SK-N-SH (cell line): Measurements from ENCODE around the gene ZNF396. TPM values are rescaled to one million over a fixed set of nuclear protein-coding genes. Genes with fewer than 3 reads are reported as not detected.

Experiments used
- CTCF ChIA-PET: fragments of 300-600, 350-600 bp; formaldehyde crosslinking; extraction: SDS; loops from one replicate; lab custom pipeline; 2021; lab: Yijun Ruan, JAX
- POLR2A ChIA-PET: fragments of 350-600 bp; sonication (Branson Sonifier 250); formaldehyde crosslinking; extraction: SDS; loops from one replicate; lab custom pipeline; 2020; ENCODE audit warnings: antibody characterized with exemption, inconsistent platforms; lab: Yijun Ruan, JAX
- DNase-seq: peaks from one replicate; pipeline ENCODE4 v3.0.0; 2012
- H2AFZ ChIP-seq: fragments of 200-600 bp; sonication (generic); 2 replicates; pipeline ENCODE4 v1.8.1; 2016; ENCODE audit warnings: antibody characterized with exemption, mild to moderate bottlenecking, low read depth
- H3F3A ChIP-seq: fragments of 200-600 bp; sonication (generic); replicated peaks from 2 replicates; pipeline ENCODE3; 2016; ENCODE audit warnings: antibody characterized with exemption, mild to moderate bottlenecking; ENCODE audit not compliant: insufficient read depth
- H3K27ac ChIP-seq, 2 experiments: fragments of 200-500 bp in 1 of 2; fragments of 200-600 bp in 1 of 2; sonication (Bioruptor generic) in 1 of 2; sonication (generic), shearing (Covaris generic) in 1 of 2; 2 replicates each; pipeline versions ENCODE4 v1.5.1 to v1.6.1; 2014 to 2016; ENCODE audit warnings: low read depth in 2 of 2, inconsistent platforms in 1 of 2, low read length in 1 of 2, mild to moderate bottlenecking in 1 of 2, mixed read lengths in 1 of 2
- H3K27me3 ChIP-seq: fragments of 200-600 bp; sonication (generic), shearing (Covaris generic); 2 replicates; pipeline ENCODE4 v1.6.1; 2016; ENCODE audit warnings: mixed run types; ENCODE audit not compliant: insufficient read depth
- H3K36me3 ChIP-seq, 2 experiments: fragments of 200-500 bp in 1 of 2; fragments of 200-600 bp in 1 of 2; sonication (Bioruptor generic) in 1 of 2; sonication (generic) in 1 of 2; replicated peaks in 1 of 2; 2 replicates each; pipeline versions ENCODE3 to v1.5.1; 2014 to 2016; ENCODE audit warnings: low read length in 1 of 2, mild to moderate bottlenecking in 1 of 2; ENCODE audit not compliant: insufficient read depth in 2 of 2, control insufficient read depth in 1 of 2
- H3K4me1 ChIP-seq, 2 experiments: fragments of 200-500 bp in 1 of 2; fragments of 200-600 bp in 1 of 2; sonication (Bioruptor generic) in 1 of 2; sonication (generic), shearing (Covaris generic) in 1 of 2; 2 replicates each; pipeline versions ENCODE4 v1.5.1 to v1.6.1; 2014 to 2016; ENCODE audit warnings: low read depth in 1 of 2, low read length in 1 of 2, mixed run types in 1 of 2; ENCODE audit not compliant: insufficient read depth in 2 of 2, control insufficient read depth in 1 of 2
- H3K4me2 ChIP-seq: fragments of 200-600 bp; sonication (generic), shearing (Covaris generic); 2 replicates; pipeline ENCODE4 v1.6.1; 2017; ENCODE audit warnings: mixed run types
- H3K4me3 ChIP-seq, 2 experiments: fragments of 200-500 bp in 1 of 2; fragments of 200-600 bp in 1 of 2; sonication (Bioruptor generic) in 1 of 2; sonication (generic), shearing (Covaris generic) in 1 of 2; 2 replicates each; pipeline versions ENCODE4 v1.5.1 to v1.8.1; 2014 to 2016; ENCODE audit warnings: low read depth in 2 of 2, inconsistent platforms in 1 of 2, low read length in 1 of 2, mild to moderate bottlenecking in 1 of 2, mixed read lengths in 1 of 2, moderate library complexity in 1 of 2
- H3K79me2 ChIP-seq: fragments of 200-600 bp; sonication (generic); 2 replicates; pipeline ENCODE4 v1.8.1; 2017; ENCODE audit warnings: mild to moderate bottlenecking; ENCODE audit not compliant: insufficient read depth
- H3K9ac ChIP-seq: fragments of 200-600 bp; sonication (generic); 2 replicates; pipeline ENCODE4 v1.6.1; 2017; ENCODE audit warnings: mixed run types
- H3K9me2 ChIP-seq: fragments of 200-600 bp; sonication (generic); 2 replicates; pipeline ENCODE4 v1.6.1; 2017; ENCODE audit warnings: mixed run types
- H3K9me3 ChIP-seq: fragments of 200-600 bp; sonication (generic); 2 replicates; pipeline ENCODE4 v1.6.1; 2017; ENCODE audit warnings: mixed run types, mild to moderate bottlenecking, moderate library complexity
- H4K20me1 ChIP-seq: fragments of 200-600 bp; sonication (generic); 2 replicates; pipeline ENCODE4 v1.6.1; 2017; ENCODE audit warnings: mild to moderate bottlenecking, mixed run types; ENCODE audit not compliant: insufficient read depth
- EP300 ChIP-seq, 2 experiments: IDR thresholded peaks; 2 replicates each; pipeline versions ENCODE4 v1.4.0 to v1.6.1; 2012; ENCODE audit warnings: borderline replicate concordance in 1 of 2, low read depth in 1 of 2, low read length in 1 of 2
- EZH2phosphoT487 ChIP-seq: fragments of 200-600 bp; sonication (generic); IDR thresholded peaks from 2 replicates; pipeline ENCODE4 v1.6.1; 2017; ENCODE audit warnings: low read depth, mixed run types, mild to moderate bottlenecking, antibody characterized with exemption, moderate library complexity, borderline replicate concordance
- FOXJ3 ChIP-seq: sonication (generic); formaldehyde crosslinking; IDR thresholded peaks from 2 replicates; pipeline ENCODE4 v1.5.1; 2020; ENCODE audit warnings: mild to moderate bottlenecking, missing genetic modification reagents
- GABPA ChIP-seq: IDR thresholded peaks from 2 replicates; pipeline ENCODE4 v1.4.0; 2012; ENCODE audit warnings: low read depth, mild to moderate bottlenecking
- GATA2 ChIP-seq: sonication (generic); formaldehyde crosslinking; IDR thresholded peaks from 2 replicates; pipeline ENCODE4 v1.5.0; 2020; ENCODE audit warnings: mild to moderate bottlenecking, missing genetic modification reagents
- MXI1 ChIP-seq: IDR thresholded peaks from 2 replicates; pipeline ENCODE4 v1.6.1; 2012; ENCODE audit warnings: mild to moderate bottlenecking, low read depth, low read length, improper control_type of control experiment
- NRF1 ChIP-seq: IDR thresholded peaks from 2 replicates; pipeline ENCODE4 v1.6.1; 2012; ENCODE audit warnings: low read depth, mild to moderate bottlenecking, low read length
- RAD21 ChIP-seq: IDR thresholded peaks from 2 replicates; pipeline ENCODE4 v1.6.1; 2012; ENCODE audit warnings: mild to moderate bottlenecking, low read length
- SIN3A ChIP-seq: IDR thresholded peaks from 2 replicates; pipeline ENCODE4 v1.6.1; 2012; ENCODE audit warnings: low read depth, mild to moderate bottlenecking, low read length, moderate library complexity, borderline replicate concordance
- SMC3 ChIP-seq: IDR thresholded peaks from 2 replicates; pipeline ENCODE4 v1.6.1; 2012; ENCODE audit warnings: low read depth, low read length, improper control_type of control experiment
- TEAD4 ChIP-seq: IDR thresholded peaks from 2 replicates; pipeline ENCODE4 v1.4.0; 2012; ENCODE audit warnings: mild to moderate bottlenecking, borderline replicate concordance; ENCODE audit not compliant: insufficient read depth
- YY1 ChIP-seq: IDR thresholded peaks from 2 replicates; pipeline ENCODE4 v1.4.0; 2012; ENCODE audit warnings: low read depth, mild to moderate bottlenecking
- WGBS: methylation state at CpG from one replicate; pipeline ENCODE4 v1.1.6; 2017; ENCODE audit warnings: low lambda C conversion rate; 5-methylcytosine and 5-hydroxymethylcytosine counted together
- polyA plus RNA-seq, 3 experiments: library from polyadenylated mRNA; depleted of rRNA; stranded (reverse); fragments of >200 nt; gene quantifications; 2 replicates each; pipeline ENCODE4 v1.2.3, GENCODE V29; 2012
- TF ChIP-seq, protein P1 (sequence below): fragments of 200-600 bp; sonication (generic); IDR thresholded peaks from 2 replicates; pipeline ENCODE4 v1.6.1; 2017; ENCODE audit warnings: antibody characterized with exemption, mild to moderate bottlenecking, moderate library complexity
- TF ChIP-seq, protein P2 (sequence below): fragments of 150-350 bp; IDR thresholded peaks from 2 replicates; pipeline ENCODE4 v1.6.1; 2017; ENCODE audit warnings: antibody characterized with exemption, low read length, low read depth, borderline replicate concordance
- TF ChIP-seq, protein P3 (sequence below): IDR thresholded peaks from 2 replicates; pipeline ENCODE4 v1.6.1; 2012; ENCODE audit warnings: mild to moderate bottlenecking, low read depth, low read length, moderate library complexity

The ZNF396 gene
- polyA plus RNA-seq, 1 of the 3 experiments (the other 2 are of a cell fraction): 0.41 TPM

DNA sequence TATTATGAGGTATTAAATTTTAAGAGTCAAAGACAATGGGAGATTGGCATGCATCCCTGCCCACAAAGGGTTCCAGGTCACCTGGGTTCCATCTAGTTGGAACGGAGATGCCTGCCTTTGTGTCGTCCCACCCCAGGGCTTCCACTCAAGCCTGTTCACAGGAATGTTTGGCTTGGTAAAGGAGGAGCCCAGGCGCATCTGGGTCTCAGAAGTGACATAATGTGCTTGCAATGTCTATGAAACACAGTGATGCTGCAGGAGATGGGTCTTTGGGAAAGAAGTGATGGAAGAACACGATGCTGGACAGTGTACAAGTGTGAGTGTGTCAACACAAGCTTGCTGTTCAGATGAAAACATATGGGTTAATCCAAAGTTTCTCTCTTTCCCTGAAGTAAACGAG lies 49.6 kb upstream of the ZNF396 start:
- no peaks in the 10 kb centered on the region for H3K9me2 ChIP-seq
- no peaks in the 10 kb centered on the region for H3K27me3 ChIP-seq
- no peak overlapping the region for H3K4me2 ChIP-seq
- no peak overlapping the region for H3K9ac ChIP-seq
- H3K4me1 ChIP-seq: peaks cover 0 to under 1% of the 10 kb centered on the region in 2 experiments; a peak in 1 of 4 replicates
- H3F3A ChIP-seq: no peaks in the 10 kb centered on the region
- ChIA-PET POLR2A (no interaction called here), CTCF (interaction anchor here (2.3 kb wide), 1 partner anchor 18 kb away, joined by 6 read pairs; no protein-coding TSS in a partner anchor)
- H3K36me3 ChIP-seq: no peaks in the 10 kb centered on the region
- H3K79me2 ChIP-seq: no peaks in the 10 kb centered on the region
- no peak overlapping the region for H3K4me3 ChIP-seq
- WGBS: 60% methylated on average over 5 of the region's 5 CpGs
- TF ChIP-seq SIN3A (no peak), YY1 (no peak), RAD21 (no peak), MXI1 (no peak), SMC3 (no peak), EZH2phosphoT487 (no peak), TEAD4 (no peak), EP300 (IDR thresholded peaks at IDR 0.05; ENCODE audit: borderline replicate concordance in 1 of 2, low read depth in 1 of 2, low read length in 1 of 2) (no peak), GATA2 (CRISPR knock-in tag) (no peak), NRF1 (no peak), FOXJ3 (no peak), GABPA (no peak)
- TF ChIP-seq, protein P1, sequence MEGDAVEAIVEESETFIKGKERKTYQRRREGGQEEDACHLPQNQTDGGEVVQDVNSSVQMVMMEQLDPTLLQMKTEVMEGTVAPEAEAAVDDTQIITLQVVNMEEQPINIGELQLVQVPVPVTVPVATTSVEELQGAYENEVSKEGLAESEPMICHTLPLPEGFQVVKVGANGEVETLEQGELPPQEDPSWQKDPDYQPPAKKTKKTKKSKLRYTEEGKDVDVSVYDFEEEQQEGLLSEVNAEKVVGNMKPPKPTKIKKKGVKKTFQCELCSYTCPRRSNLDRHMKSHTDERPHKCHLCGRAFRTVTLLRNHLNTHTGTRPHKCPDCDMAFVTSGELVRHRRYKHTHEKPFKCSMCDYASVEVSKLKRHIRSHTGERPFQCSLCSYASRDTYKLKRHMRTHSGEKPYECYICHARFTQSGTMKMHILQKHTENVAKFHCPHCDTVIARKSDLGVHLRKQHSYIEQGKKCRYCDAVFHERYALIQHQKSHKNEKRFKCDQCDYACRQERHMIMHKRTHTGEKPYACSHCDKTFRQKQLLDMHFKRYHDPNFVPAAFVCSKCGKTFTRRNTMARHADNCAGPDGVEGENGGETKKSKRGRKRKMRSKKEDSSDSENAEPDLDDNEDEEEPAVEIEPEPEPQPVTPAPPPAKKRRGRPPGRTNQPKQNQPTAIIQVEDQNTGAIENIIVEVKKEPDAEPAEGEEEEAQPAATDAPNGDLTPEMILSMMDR: no peak
- TF ChIP-seq, protein P2, sequence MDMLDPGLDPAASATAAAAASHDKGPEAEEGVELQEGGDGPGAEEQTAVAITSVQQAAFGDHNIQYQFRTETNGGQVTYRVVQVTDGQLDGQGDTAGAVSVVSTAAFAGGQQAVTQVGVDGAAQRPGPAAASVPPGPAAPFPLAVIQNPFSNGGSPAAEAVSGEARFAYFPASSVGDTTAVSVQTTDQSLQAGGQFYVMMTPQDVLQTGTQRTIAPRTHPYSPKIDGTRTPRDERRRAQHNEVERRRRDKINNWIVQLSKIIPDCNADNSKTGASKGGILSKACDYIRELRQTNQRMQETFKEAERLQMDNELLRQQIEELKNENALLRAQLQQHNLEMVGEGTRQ: no peak
- TF ChIP-seq, protein P3, sequence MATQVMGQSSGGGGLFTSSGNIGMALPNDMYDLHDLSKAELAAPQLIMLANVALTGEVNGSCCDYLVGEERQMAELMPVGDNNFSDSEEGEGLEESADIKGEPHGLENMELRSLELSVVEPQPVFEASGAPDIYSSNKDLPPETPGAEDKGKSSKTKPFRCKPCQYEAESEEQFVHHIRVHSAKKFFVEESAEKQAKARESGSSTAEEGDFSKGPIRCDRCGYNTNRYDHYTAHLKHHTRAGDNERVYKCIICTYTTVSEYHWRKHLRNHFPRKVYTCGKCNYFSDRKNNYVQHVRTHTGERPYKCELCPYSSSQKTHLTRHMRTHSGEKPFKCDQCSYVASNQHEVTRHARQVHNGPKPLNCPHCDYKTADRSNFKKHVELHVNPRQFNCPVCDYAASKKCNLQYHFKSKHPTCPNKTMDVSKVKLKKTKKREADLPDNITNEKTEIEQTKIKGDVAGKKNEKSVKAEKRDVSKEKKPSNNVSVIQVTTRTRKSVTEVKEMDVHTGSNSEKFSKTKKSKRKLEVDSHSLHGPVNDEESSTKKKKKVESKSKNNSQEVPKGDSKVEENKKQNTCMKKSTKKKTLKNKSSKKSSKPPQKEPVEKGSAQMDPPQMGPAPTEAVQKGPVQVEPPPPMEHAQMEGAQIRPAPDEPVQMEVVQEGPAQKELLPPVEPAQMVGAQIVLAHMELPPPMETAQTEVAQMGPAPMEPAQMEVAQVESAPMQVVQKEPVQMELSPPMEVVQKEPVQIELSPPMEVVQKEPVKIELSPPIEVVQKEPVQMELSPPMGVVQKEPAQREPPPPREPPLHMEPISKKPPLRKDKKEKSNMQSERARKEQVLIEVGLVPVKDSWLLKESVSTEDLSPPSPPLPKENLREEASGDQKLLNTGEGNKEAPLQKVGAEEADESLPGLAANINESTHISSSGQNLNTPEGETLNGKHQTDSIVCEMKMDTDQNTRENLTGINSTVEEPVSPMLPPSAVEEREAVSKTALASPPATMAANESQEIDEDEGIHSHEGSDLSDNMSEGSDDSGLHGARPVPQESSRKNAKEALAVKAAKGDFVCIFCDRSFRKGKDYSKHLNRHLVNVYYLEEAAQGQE: no peak
- H2AFZ ChIP-seq: no peak overlapping the region
- H3K27ac ChIP-seq: no peak overlapping the region
- H4K20me1 ChIP-seq: no peaks in the 10 kb centered on the region
- H3K9me3 ChIP-seq: no peaks in the 10 kb centered on the region
- no peak for DNase-seq
